Measurements from ENCODE around the gene FLRT2. TPM values are rescaled to one million over a fixed set of nuclear protein-coding genes. Genes with fewer than 3 reads are reported as not detected.

Gene FLRT2
- total RNA-seq, 1 experiment from 2014 or later: 0.07 TPM

- Histone ChIP-seq H3F3A (ENCODE audit: low read length, unreplicated experiment) (no peaks in the 10 kb centered on the region), H3K79me2 (ENCODE audit: low read length) (no peaks in the 10 kb centered on the region), H3K27me3 (ENCODE audit: low read length) (no peaks in the 10 kb centered on the region), H4K20me1 (ENCODE audit: low read length) (no peaks in the 10 kb centered on the region), H3K27ac (ENCODE audit: low read length) (peak overlapping the region; percentile 61), H3K9me2 (replicated peaks; ENCODE audit: low read length) (no peaks in the 10 kb centered on the region), H3K36me3 (ENCODE audit: low read depth, low read length) (no peaks in the 10 kb centered on the region), H3K4me1 (ENCODE audit: insufficient read depth, low read length) (no peaks in the 10 kb centered on the region), H3K4me2 (ENCODE audit: low read length) (no peak overlapping the region), H2AFZ (ENCODE audit: low read length) (no peak overlapping the region), H3K9me3 (ENCODE audit: low read length) (no peaks in the 10 kb centered on the region), H3K9ac (ENCODE audit: low read length) (no peak overlapping the region), H3K4me3 (ENCODE audit: low read length) (no peak overlapping the region)
- BruUV-seq (replicated peaks): no TSS peak
- CTCF ChIA-PET: no interaction called here
- peak; percentile 69 for DNase-seq
- TF ChIP-seq CTCF (conservative IDR thresholded peaks at IDR 0.05; ENCODE audit: low read depth, low read length) (no peak), EZH2phosphoT487 (IDR thresholded peaks at IDR 0.05; ENCODE audit: borderline replicate concordance, low read length) (no peak), EZH2 (IDR thresholded peaks at IDR 0.05; ENCODE audit: low read length, unreplicated experiment) (no peak)
- no peak for ATAC-seq
- intact Hi-C loops (cut with micrococcal nuclease): no loop called here
- POLR2A ChIA-PET (ENCODE audit: unreplicated experiment): no interaction called here
Measured at GRCh38 chr14:85607651-85608081, 77.7 kb downstream of the FLRT2 start.

GRCh38 chr14:85613496-85613895 lies 83.6 kb downstream of the FLRT2 start:
- intact Hi-C loops (cut with micrococcal nuclease): no loop called here
- Histone ChIP-seq H3K27ac (ENCODE audit: low read length) (no peak overlapping the region), H4K20me1 (ENCODE audit: low read length) (no peaks in the 10 kb centered on the region), H3K4me2 (ENCODE audit: low read length) (no peak overlapping the region), H3K4me3 (ENCODE audit: low read length) (no peak overlapping the region), H3K4me1 (ENCODE audit: insufficient read depth, low read length) (no peaks in the 10 kb centered on the region), H3F3A (ENCODE audit: low read length, unreplicated experiment) (no peaks in the 10 kb centered on the region), H3K9me3 (ENCODE audit: low read length) (no peaks in the 10 kb centered on the region), H3K9ac (ENCODE audit: low read length) (no peak overlapping the region), H2AFZ (ENCODE audit: low read length) (no peak overlapping the region), H3K79me2 (ENCODE audit: low read length) (no peaks in the 10 kb centered on the region), H3K27me3 (ENCODE audit: low read length) (no peaks in the 10 kb centered on the region), H3K36me3 (ENCODE audit: low read depth, low read length) (no peaks in the 10 kb centered on the region), H3K9me2 (replicated peaks; ENCODE audit: low read length) (no peaks in the 10 kb centered on the region)
- no TSS peak for BruUV-seq (replicated peaks)
- ChIA-PET POLR2A (ENCODE audit: unreplicated experiment) (no interaction called here), CTCF (no interaction called here)
- no peak for TF ChIP-seq EZH2phosphoT487 (IDR thresholded peaks at IDR 0.05; ENCODE audit: borderline replicate concordance, low read length)
- TF ChIP-seq EZH2 (IDR thresholded peaks at IDR 0.05; ENCODE audit: low read length, unreplicated experiment): no peak
- TF ChIP-seq CTCF (conservative IDR thresholded peaks at IDR 0.05; ENCODE audit: low read depth, low read length): no peak
- ATAC-seq (no peak), DNase-seq (no peak)

- POLR2A ChIA-PET (ENCODE audit: unreplicated experiment): no interaction called here
- Histone ChIP-seq H3K4me3 (ENCODE audit: low read length) (no peak overlapping the region), H3K9ac (ENCODE audit: low read length) (no peak overlapping the region), H3K9me2 (replicated peaks; ENCODE audit: low read length) (no peaks in the 10 kb centered on the region), H3F3A (ENCODE audit: low read length, unreplicated experiment) (no peaks in the 10 kb centered on the region), H3K9me3 (ENCODE audit: low read length) (no peaks in the 10 kb centered on the region), H3K27me3 (ENCODE audit: low read length) (no peaks in the 10 kb centered on the region), H3K79me2 (ENCODE audit: low read length) (no peaks in the 10 kb centered on the region), H3K36me3 (ENCODE audit: low read depth, low read length) (no peaks in the 10 kb centered on the region), H4K20me1 (ENCODE audit: low read length) (no peaks in the 10 kb centered on the region), H3K4me1 (ENCODE audit: insufficient read depth, low read length) (no peaks in the 10 kb centered on the region), H3K4me2 (ENCODE audit: low read length) (no peak overlapping the region), H2AFZ (ENCODE audit: low read length) (no peak overlapping the region), H3K27ac (ENCODE audit: low read length) (no peak overlapping the region)
- intact Hi-C loops (cut with micrococcal nuclease): no loop called here
- no peak for DNase-seq
- CTCF ChIA-PET: no interaction called here
- no TSS peak for BruUV-seq (replicated peaks)
- no peak for TF ChIP-seq EZH2 (IDR thresholded peaks at IDR 0.05; ENCODE audit: low read length, unreplicated experiment)
- no peak for TF ChIP-seq EZH2phosphoT487 (IDR thresholded peaks at IDR 0.05; ENCODE audit: borderline replicate concordance, low read length)
- TF ChIP-seq CTCF (conservative IDR thresholded peaks at IDR 0.05; ENCODE audit: low read depth, low read length): no peak
- no peak for ATAC-seq
Measured at GRCh38 chr14:85616386-85616885, 86.5 kb downstream of the FLRT2 start.

Measured in PC-3 (cell line).